ENCODE results near the gene PTGS1. TPM values are rescaled to one million over a fixed set of nuclear protein-coding genes. Genes with fewer than 3 reads are reported as not detected.
"Not testable (repeated sequence)": the region's sequence is repeated elsewhere in the genome, so short reads cannot be mapped to it uniquely, and the experiment has no call there.

Gene PTGS1
- total RNA-seq, 1 donor from 2014 or later = 2.5 TPM

DNA sequence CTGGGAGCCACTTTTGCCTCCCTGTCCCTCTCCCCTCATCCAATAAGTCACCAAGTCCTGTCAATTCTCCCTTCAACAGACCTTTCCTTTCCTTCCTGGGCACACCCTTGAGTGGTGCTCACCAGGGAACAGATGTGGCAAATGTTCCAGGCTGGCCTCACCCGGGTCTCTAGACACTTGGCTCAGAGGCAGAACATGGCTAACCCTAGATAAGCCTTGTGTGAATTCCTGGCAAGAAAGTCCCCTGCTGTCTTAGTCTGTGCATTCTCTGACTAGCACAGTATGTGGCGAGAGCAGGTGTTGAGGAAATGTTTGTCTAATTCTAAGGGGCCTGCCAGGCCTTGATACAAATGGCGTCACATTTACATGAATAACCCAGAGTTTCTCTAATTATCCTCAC is 41.2 kb upstream of the PTGS1 start:
- Mint-ChIP-seq H3K36me3 (ENCODE audit: unreplicated experiment) (peaks cover 7% of the 10 kb centered on the region), H3K4me3 (ENCODE audit: unreplicated experiment) (no peak overlapping the region), H3K27ac (ENCODE audit: unreplicated experiment) (no peak overlapping the region), H3K9me3 (ENCODE audit: unreplicated experiment) (no peaks in the 10 kb centered on the region), H3K27me3 (ENCODE audit: unreplicated experiment) (no peaks in the 10 kb centered on the region), H3K4me1 (ENCODE audit: unreplicated experiment) (no peaks in the 10 kb centered on the region)
- TF ChIP-seq, protein P1, sequence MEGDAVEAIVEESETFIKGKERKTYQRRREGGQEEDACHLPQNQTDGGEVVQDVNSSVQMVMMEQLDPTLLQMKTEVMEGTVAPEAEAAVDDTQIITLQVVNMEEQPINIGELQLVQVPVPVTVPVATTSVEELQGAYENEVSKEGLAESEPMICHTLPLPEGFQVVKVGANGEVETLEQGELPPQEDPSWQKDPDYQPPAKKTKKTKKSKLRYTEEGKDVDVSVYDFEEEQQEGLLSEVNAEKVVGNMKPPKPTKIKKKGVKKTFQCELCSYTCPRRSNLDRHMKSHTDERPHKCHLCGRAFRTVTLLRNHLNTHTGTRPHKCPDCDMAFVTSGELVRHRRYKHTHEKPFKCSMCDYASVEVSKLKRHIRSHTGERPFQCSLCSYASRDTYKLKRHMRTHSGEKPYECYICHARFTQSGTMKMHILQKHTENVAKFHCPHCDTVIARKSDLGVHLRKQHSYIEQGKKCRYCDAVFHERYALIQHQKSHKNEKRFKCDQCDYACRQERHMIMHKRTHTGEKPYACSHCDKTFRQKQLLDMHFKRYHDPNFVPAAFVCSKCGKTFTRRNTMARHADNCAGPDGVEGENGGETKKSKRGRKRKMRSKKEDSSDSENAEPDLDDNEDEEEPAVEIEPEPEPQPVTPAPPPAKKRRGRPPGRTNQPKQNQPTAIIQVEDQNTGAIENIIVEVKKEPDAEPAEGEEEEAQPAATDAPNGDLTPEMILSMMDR (IDR thresholded peaks at IDR 0.05) = no peak
- DNase-seq (ENCODE audit: extremely low spot score, unreplicated experiment) = no peak

DNA sequence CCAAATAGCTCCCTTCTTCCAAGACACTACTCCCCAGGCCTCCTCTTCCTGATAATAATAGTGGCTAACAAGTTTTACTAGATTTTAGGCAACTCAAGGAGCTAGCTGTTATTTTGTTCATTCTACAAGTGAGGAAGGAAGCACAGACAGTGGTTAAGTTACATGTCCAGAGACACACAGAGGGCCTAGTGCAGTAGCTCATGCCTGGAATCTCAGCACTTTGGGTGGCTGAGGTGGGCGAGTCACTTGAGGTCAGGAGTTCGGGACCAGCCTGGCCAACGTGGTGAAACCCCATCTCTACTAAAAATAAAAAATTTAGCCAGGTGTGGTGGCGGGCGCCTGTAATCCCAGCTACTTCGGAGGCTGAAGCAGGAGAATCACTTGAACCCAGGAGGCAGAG is 40.4 kb upstream of the PTGS1 start:
- not testable (repeated sequence) for DNase-seq (ENCODE audit: extremely low spot score, unreplicated experiment)

DNA sequence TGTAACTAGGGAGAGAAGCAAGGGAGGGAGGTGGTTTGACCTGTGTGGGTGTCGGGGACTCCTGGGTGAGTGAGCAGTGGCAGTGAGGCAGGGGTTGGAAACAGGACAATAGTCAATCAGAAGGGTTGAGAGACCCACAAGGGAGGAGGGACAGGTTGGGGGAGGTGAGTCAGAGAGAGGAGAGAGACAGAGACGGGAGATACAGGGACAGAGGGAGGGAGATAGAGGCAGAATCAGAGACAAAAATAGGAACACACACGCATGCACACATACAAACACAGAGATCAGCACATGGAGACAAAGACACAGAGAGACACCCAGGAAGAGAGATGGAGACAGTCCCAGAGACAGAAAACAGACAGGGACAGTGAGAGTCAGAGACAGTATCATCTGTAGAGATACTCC is 39.3 kb upstream of the PTGS1 start:
- DNase-seq (ENCODE audit: extremely low spot score, unreplicated experiment) = no peak
- Mint-ChIP-seq H3K27ac (ENCODE audit: unreplicated experiment) (no peak overlapping the region), H3K27me3 (ENCODE audit: unreplicated experiment) (no peaks in the 10 kb centered on the region), H3K9me3 (ENCODE audit: unreplicated experiment) (no peaks in the 10 kb centered on the region), H3K4me3 (ENCODE audit: unreplicated experiment) (no peak overlapping the region), H3K36me3 (ENCODE audit: unreplicated experiment) (no peaks in the 10 kb centered on the region), H3K4me1 (ENCODE audit: unreplicated experiment) (no peaks in the 10 kb centered on the region)
- TF ChIP-seq, protein P1 (IDR thresholded peaks at IDR 0.05) = no peak

More for the DNA sequence above, 40.4 kb upstream of the PTGS1 start:
- not testable (repeated sequence) for H3K27ac Mint-ChIP-seq (ENCODE audit: unreplicated experiment); H3K4me3 Mint-ChIP-seq (ENCODE audit: unreplicated experiment); H3K27me3 Mint-ChIP-seq (ENCODE audit: unreplicated experiment); H3K36me3 Mint-ChIP-seq (ENCODE audit: unreplicated experiment); H3K9me3 Mint-ChIP-seq (ENCODE audit: unreplicated experiment); H3K4me1 Mint-ChIP-seq (ENCODE audit: unreplicated experiment)

DNA sequence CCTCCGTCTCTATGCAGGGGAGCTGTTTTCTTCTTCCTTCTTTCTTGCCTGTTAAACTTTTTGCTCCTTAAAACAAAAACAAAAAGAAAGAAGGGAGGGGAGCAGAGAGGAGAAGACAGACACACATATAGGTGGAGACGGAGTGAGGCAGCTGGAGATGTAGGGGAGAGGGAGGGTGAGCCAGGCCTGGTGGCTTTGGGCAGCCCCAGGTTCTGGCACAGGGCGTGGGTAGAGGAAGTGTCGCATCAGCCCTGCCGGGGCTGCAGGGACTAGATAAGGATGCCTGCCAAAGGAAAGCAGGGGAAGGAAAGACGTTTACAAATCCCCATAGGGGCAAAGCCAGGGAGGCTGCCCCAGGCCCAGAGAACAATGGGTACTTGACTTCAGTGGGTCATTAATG is 38.7 kb upstream of the PTGS1 start:
- TF ChIP-seq, protein P1 (IDR thresholded peaks at IDR 0.05) = no peak
- Mint-ChIP-seq H3K9me3 (ENCODE audit: unreplicated experiment) (no peaks in the 10 kb centered on the region), H3K27ac (ENCODE audit: unreplicated experiment) (no peak overlapping the region), H3K27me3 (ENCODE audit: unreplicated experiment) (peaks cover 1% of the 10 kb centered on the region), H3K36me3 (ENCODE audit: unreplicated experiment) (no peaks in the 10 kb centered on the region), H3K4me3 (ENCODE audit: unreplicated experiment) (no peak overlapping the region), H3K4me1 (ENCODE audit: unreplicated experiment) (no peaks in the 10 kb centered on the region)
- DNase-seq (ENCODE audit: extremely low spot score, unreplicated experiment) = no peak

DNA sequence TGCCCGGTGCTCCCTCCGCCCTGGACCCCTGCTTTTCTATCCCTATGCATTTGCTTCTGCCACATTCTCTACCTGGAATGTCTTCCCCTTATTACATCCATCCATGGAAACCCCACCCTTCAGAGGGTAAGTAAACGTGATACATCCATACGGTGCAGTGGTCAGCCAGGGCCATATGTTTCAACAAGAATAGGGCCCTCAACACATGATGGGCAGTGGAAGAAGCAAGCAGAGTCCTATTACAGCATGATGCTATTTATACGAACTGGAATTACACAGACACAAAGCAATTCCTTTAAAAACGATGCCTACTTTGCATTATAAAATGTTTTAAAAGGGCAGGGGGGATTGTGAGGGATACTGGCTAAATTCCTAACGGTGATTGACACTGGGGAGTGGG is 38.2 kb upstream of the PTGS1 start:
- no peaks in the 10 kb centered on the region for H3K4me1 Mint-ChIP-seq (ENCODE audit: unreplicated experiment)
- no peaks in the 10 kb centered on the region for H3K9me3 Mint-ChIP-seq (ENCODE audit: unreplicated experiment)
- no peak for DNase-seq (ENCODE audit: extremely low spot score, unreplicated experiment)
- TF ChIP-seq, protein P1 (IDR thresholded peaks at IDR 0.05) = no peak
- H3K4me3 Mint-ChIP-seq (ENCODE audit: unreplicated experiment) = no peak overlapping the region
- no peak overlapping the region for H3K27ac Mint-ChIP-seq (ENCODE audit: unreplicated experiment)
- no peaks in the 10 kb centered on the region for H3K36me3 Mint-ChIP-seq (ENCODE audit: unreplicated experiment)
- H3K27me3 Mint-ChIP-seq (ENCODE audit: unreplicated experiment) = peaks cover 7% of the 10 kb centered on the region
